Measurements from ENCODE around the gene CMTM4. TPM values are rescaled to one million over a fixed set of nuclear protein-coding genes. Genes with fewer than 3 reads are reported as not detected.

CMTM4 gene
- total and polyA plus RNA-seq, 2 of the 4 experiments (the other 2 are of a cell fraction) = 9.0 to 14.5 TPM

DNA sequence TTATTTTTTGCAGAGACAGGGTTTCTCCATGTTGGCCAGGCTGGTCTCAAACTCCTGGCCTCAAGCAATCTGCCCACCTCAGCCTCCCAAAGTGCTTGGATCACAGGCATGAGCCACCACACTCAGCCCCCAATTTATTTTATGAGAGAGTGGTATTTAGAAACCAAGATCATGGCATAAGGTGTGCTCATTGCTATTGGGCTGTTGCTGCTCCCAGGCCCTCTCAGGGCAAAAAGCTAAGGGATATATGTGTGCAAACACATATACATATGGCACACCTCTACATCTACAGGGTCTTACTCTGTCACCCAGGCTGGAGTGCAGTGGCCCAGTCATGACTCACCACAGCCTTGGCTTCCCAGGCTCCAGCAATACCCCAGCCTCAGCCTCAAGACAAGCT, 15.0 kb upstream of the CMTM4 start:
- H3K27me3 ChIP-seq (ENCODE audit: control insufficient read depth, insufficient read depth, low read length) = no peaks in the 10 kb centered on the region
- peaks cover 3% of the 10 kb centered on the region for H3K4me1 ChIP-seq (ENCODE audit: control insufficient read depth, insufficient read depth, low read length)
- H3K4me2 ChIP-seq (ENCODE audit: low read depth, low read length) = no peak overlapping the region
- no peak overlapping the region for H3K9ac ChIP-seq (ENCODE audit: low read depth, low read length)
- no peak for TF ChIP-seq MAZ (IDR thresholded peaks at IDR 0.05; ENCODE audit: borderline replicate concordance, low read depth, low read length)
- TF ChIP-seq POLR2A (IDR thresholded peaks at IDR 0.05; ENCODE audit: low read depth, low read length) = no peak
- no peak for TF ChIP-seq ELK1 (IDR thresholded peaks at IDR 0.05; ENCODE audit: borderline replicate concordance, low read depth, low read length)
- TF ChIP-seq MXI1 (IDR thresholded peaks at IDR 0.05; ENCODE audit: borderline replicate concordance, low read depth, low read length) = no peak
- no peak for TF ChIP-seq USF2 (IDR thresholded peaks at IDR 0.05; ENCODE audit: low read depth, low read length)
- no peak overlapping the region for H4K8ac ChIP-seq (ENCODE audit: low read depth in 2 of 2, low read length in 2 of 2)
- no peak overlapping the region for H3K27ac ChIP-seq (ENCODE audit: insufficient read depth, low read length)
- intact Hi-C loops (cut with micrococcal nuclease) = no loop called here
- H3K4me3 ChIP-seq (ENCODE audit: insufficient read depth, low read depth, low read length) = no peak overlapping the region
- no peak overlapping the region for H2AK9ac ChIP-seq (replicated peaks; ENCODE audit: low read depth, low read length, poor library complexity)
- H3K56ac ChIP-seq (ENCODE audit: extremely low read depth, insufficient read depth, low read length) = no peak overlapping the region
- no peak overlapping the region for H2BK5ac ChIP-seq (ENCODE audit: low read depth, low read length, poor library complexity, severe bottlenecking)
- no peak overlapping the region for H2AK5ac ChIP-seq (ENCODE audit: low read depth, low read length)
- no peak for DNase-seq
- H2BK15ac ChIP-seq (ENCODE audit: low read depth, low read length) = no peak overlapping the region
- H2BK20ac ChIP-seq (ENCODE audit: low read depth, low read length) = no peak overlapping the region
- no peak overlapping the region for H3K14ac ChIP-seq (replicated peaks; ENCODE audit: low read depth, low read length)
- H3K9me3 ChIP-seq (ENCODE audit: control insufficient read depth, insufficient read depth, low read length) = peaks cover 5% of the 10 kb centered on the region
- ChIA-PET POLR2A (ENCODE audit: unreplicated experiment) (no interaction called here), CTCF (no interaction called here)
- H3K9me1 ChIP-seq (ENCODE audit: insufficient read depth, low read length) = 0 out of 2 replicates have a peak, but pooled peaks cover under 1% of the 10 kb centered on the region
- no peaks in the 10 kb centered on the region for H3K79me1 ChIP-seq (ENCODE audit: low read depth in 1 of 2, low read length in 2 of 2)
- H4K20me1 ChIP-seq (ENCODE audit: insufficient read depth, low read length) = no peaks in the 10 kb centered on the region
- no peak overlapping the region for H3K4ac ChIP-seq (ENCODE audit: low read depth, low read length)
- dilution Hi-C loops (cut with HindIII; ENCODE audit: low sequenced_read_pairs, unreplicated experiment) = no loop called here
- ATAC-seq (ENCODE audit: low read depth) = no peak
- no peak overlapping the region for H3K23ac ChIP-seq (ENCODE audit: low read depth, low read length)
- BruUV-seq (replicated peaks) = no TSS peak
- H3K36me3 ChIP-seq (ENCODE audit: control insufficient read depth, insufficient read depth, low read length) = no peaks in the 10 kb centered on the region
- H3K18ac ChIP-seq (ENCODE audit: low read depth, low read length) = no peak overlapping the region
- in situ Hi-C loops (cut with MboI; ENCODE audit: low sequenced_read_pairs) = no loop called here
- H4K5ac ChIP-seq (ENCODE audit: low read depth, low read length) = no peak overlapping the region
- no peak overlapping the region for H4K91ac ChIP-seq (ENCODE audit: insufficient read depth, low read depth, low read length)
- no peak overlapping the region for H2AFZ ChIP-seq (replicated peaks; ENCODE audit: low read length, poor library complexity)
- no peak overlapping the region for H2BK120ac ChIP-seq (ENCODE audit: low read depth, low read length)

Data from IMR-90 (cell line).